OCI-LY3 (cell line): ENCODE results near the gene FAM168B.

Experiments used
- H2AFZ ChIP-seq: fragments of 200-600, 300-600 bp; shearing (Covaris generic); 2 replicates; pipeline ENCODE4 v1.6.0; 2014; ENCODE audit warnings: antibody characterized with exemption, low read depth, low read length
- H3K27ac ChIP-seq: fragments of 200-600, 300-600 bp; sonication (generic); 2 replicates; pipeline ENCODE4 v1.5.1; 2014; ENCODE audit warnings: mild to moderate bottlenecking, low read length, moderate library complexity, mixed read lengths
- H3K27me3 ChIP-seq: fragments of 200-600, 300-600 bp; sonication (generic); 2 replicates; pipeline ENCODE4 v1.6.1; 2014; ENCODE audit warnings: low read depth, low read length, mixed read lengths
- H3K36me3 ChIP-seq: fragments of 200-600, 300-600 bp; sonication (generic); replicated peaks from 2 replicates; pipeline ENCODE3; 2014; ENCODE audit warnings: low read depth, low read length, mixed read lengths
- H3K4me1 ChIP-seq: fragments of 300-600, 200-600 bp; sonication (generic); 2 replicates; pipeline ENCODE4 v1.6.1; 2014; ENCODE audit warnings: low read length, mixed read lengths
- H3K4me2 ChIP-seq: fragments of 200-600, 300-600 bp; sonication (generic); 2 replicates; pipeline ENCODE4 v1.6.1; 2014; ENCODE audit warnings: low read length, mixed read lengths
- H3K4me3 ChIP-seq: fragments of 300-600, 200-600 bp; sonication (generic); 2 replicates; pipeline ENCODE4 v1.5.1; 2014; ENCODE audit warnings: antibody characterized with exemption, mild to moderate bottlenecking, low read length, moderate library complexity
- H3K79me2 ChIP-seq: fragments of 300-600, 200-600 bp; shearing (Covaris generic); 2 replicates; pipeline ENCODE4 v1.6.1; 2014; ENCODE audit warnings: mild to moderate bottlenecking, low read length, mixed read lengths
- H3K9ac ChIP-seq: fragments of 300-600, 200-600 bp; shearing (Covaris generic); 2 replicates; pipeline ENCODE4 v1.6.0; 2014; ENCODE audit warnings: mild to moderate bottlenecking, low read length, moderate library complexity
- H3K9me3 ChIP-seq: fragments of 200-600, 300-600 bp; shearing (Covaris generic); 2 replicates; pipeline ENCODE4 v1.6.1; 2014; ENCODE audit warnings: low read length, mixed read lengths; ENCODE audit not compliant: insufficient read depth
- H4K20me1 ChIP-seq: fragments of 200-600, 300-600 bp; sonication (generic); 2 replicates; pipeline ENCODE4 v1.6.1; 2016; ENCODE audit warnings: low read length, mixed read lengths; ENCODE audit not compliant: insufficient read depth
- CTCF ChIP-seq: fragments of 200-600, 300-600 bp; sonication (generic); IDR thresholded peaks from 2 replicates; pipeline ENCODE4 v1.5.1; 2014; ENCODE audit warnings: antibody characterized with exemption, low read length, low read depth
- EZH2phosphoT487 ChIP-seq: fragments of 200-600 bp; shearing (Covaris generic); IDR thresholded peaks from 2 replicates; pipeline ENCODE4 v1.6.1; 2018; ENCODE audit warnings: antibody characterized with exemption, mixed run types, low read depth

FAM168B gene

GRCh38 chr2:131032393-131032836, 60.8 kb downstream of the FAM168B start:
- Histone ChIP-seq H4K20me1 (no peaks in the 10 kb centered on the region), H3K27me3 (no peaks in the 10 kb centered on the region), H3K4me3 (no peak overlapping the region), H3K79me2 (no peaks in the 10 kb centered on the region), H3K4me1 (no peaks in the 10 kb centered on the region), H3K9ac (no peak overlapping the region), H3K27ac (no peak overlapping the region), H2AFZ (no peak overlapping the region), H3K36me3 (no peaks in the 10 kb centered on the region), H3K4me2 (no peak overlapping the region), H3K9me3 (no peaks in the 10 kb centered on the region)
- TF ChIP-seq CTCF: no peak
- TF ChIP-seq EZH2phosphoT487: no peak

GRCh38 chr2:131031875-131032274, 61.4 kb downstream of the FAM168B start:
- H2AFZ ChIP-seq: no peak overlapping the region
- TF ChIP-seq EZH2phosphoT487 (no peak), CTCF (no peak)
- H3K4me3 ChIP-seq: no peak overlapping the region
- H3K27me3 ChIP-seq: no peaks in the 10 kb centered on the region
- H3K4me2 ChIP-seq: no peak overlapping the region
- H4K20me1 ChIP-seq: no peaks in the 10 kb centered on the region
- no peaks in the 10 kb centered on the region for H3K4me1 ChIP-seq
- H3K79me2 ChIP-seq: no peaks in the 10 kb centered on the region
- no peaks in the 10 kb centered on the region for H3K36me3 ChIP-seq
- no peak overlapping the region for H3K9ac ChIP-seq
- no peak overlapping the region for H3K27ac ChIP-seq
- no peaks in the 10 kb centered on the region for H3K9me3 ChIP-seq

- Histone ChIP-seq H3K9ac (no peak overlapping the region), H3K27me3 (no peaks in the 10 kb centered on the region), H3K79me2 (no peaks in the 10 kb centered on the region), H2AFZ (no peak overlapping the region), H4K20me1 (no peaks in the 10 kb centered on the region), H3K4me1 (no peaks in the 10 kb centered on the region), H3K27ac (no peak overlapping the region), H3K9me3 (no peaks in the 10 kb centered on the region), H3K36me3 (no peaks in the 10 kb centered on the region), H3K4me3 (no peak overlapping the region), H3K4me2 (no peak overlapping the region)
- TF ChIP-seq CTCF: no peak
- TF ChIP-seq EZH2phosphoT487: no peak
These were observed 61.8 kb downstream of the FAM168B start for GRCh38 chr2:131031431-131031841.

- no peak for TF ChIP-seq CTCF
- TF ChIP-seq EZH2phosphoT487: no peak
- no peak overlapping the region for H2AFZ ChIP-seq
- H3K27me3 ChIP-seq: no peaks in the 10 kb centered on the region
- no peak overlapping the region for H3K4me3 ChIP-seq
- no peak overlapping the region for H3K27ac ChIP-seq
- H3K4me2 ChIP-seq: no peak overlapping the region
- H3K9ac ChIP-seq: no peak overlapping the region
- no peaks in the 10 kb centered on the region for H3K9me3 ChIP-seq
- no peaks in the 10 kb centered on the region for H3K79me2 ChIP-seq
- no peaks in the 10 kb centered on the region for H3K36me3 ChIP-seq
- no peaks in the 10 kb centered on the region for H3K4me1 ChIP-seq
- no peaks in the 10 kb centered on the region for H4K20me1 ChIP-seq
These were observed 62.7 kb downstream of the FAM168B start for GRCh38 chr2:131030478-131030971.
